SJCRH30 (cell line): Measurements from ENCODE around the gene HEATR1. TPM values are rescaled to one million over a fixed set of nuclear protein-coding genes. Genes with fewer than 3 reads are reported as not detected.
"Not testable (repeated sequence)": the region's sequence is repeated elsewhere in the genome, so short reads cannot be mapped to it uniquely, and the experiment has no call there.

Experiments used
- DNase-seq, 2 experiments: peaks; one replicate each; pipeline ENCODE4 v3.0.0-alpha.2; 2015 to 2020
- H3K27ac ChIP-seq: fragments of 250-450 bp; sonication (Bioruptor Pico); 2 replicates; pipeline ENCODE4 v1.5.1; 2020; ENCODE audit warnings: mild to moderate bottlenecking, moderate library complexity
- H3K27me3 ChIP-seq: fragments of 250-450 bp; sonication (Bioruptor Pico); 2 replicates; pipeline ENCODE4 v1.5.1; 2020; ENCODE audit warnings: mild to moderate bottlenecking, moderate library complexity
- H3K36me3 ChIP-seq: fragments of 250-450 bp; sonication (Bioruptor Pico); 2 replicates; pipeline ENCODE4 v1.5.1; 2020; ENCODE audit warnings: mild to moderate bottlenecking, moderate library complexity
- H3K4me1 ChIP-seq: fragments of 250-450 bp; sonication (Bioruptor Pico); 2 replicates; pipeline ENCODE4 v1.5.1; 2020; ENCODE audit warnings: mild to moderate bottlenecking, moderate library complexity
- H3K4me3 ChIP-seq: fragments of 250-450 bp; sonication (Bioruptor Pico); 2 replicates; pipeline ENCODE4 v1.5.1; 2020; ENCODE audit warnings: mild to moderate bottlenecking, moderate library complexity
- H3K9me3 ChIP-seq: fragments of 250-450 bp; sonication (Bioruptor Pico); replicated peaks from 2 replicates; pipeline ENCODE4 v1.5.1; 2020; ENCODE audit warnings: mild to moderate bottlenecking, moderate library complexity
- total RNA-seq: library from RNA; depleted of rRNA; stranded (reverse); fragments of >200 nt; shearing (Covaris generic); gene quantifications from 2 replicates; pipeline ENCODE4 v1.2.3, GENCODE V29; 2014

The HEATR1 gene
- total RNA-seq, 1 experiment from 2014 or later, result 55.1 TPM

- Histone ChIP-seq H3K36me3 (no peaks in the 10 kb centered on the region), H3K4me1 (peaks cover 25% of the 10 kb centered on the region), H3K27ac (no peak overlapping the region; the same call in 1 of the 2 replicates), H3K4me3 (no peak overlapping the region), H3K27me3 (no peaks in the 10 kb centered on the region), H3K9me3 (no peaks in the 10 kb centered on the region)
- DNase-seq, result no peak
Observed at GRCh38 chr1:236518322-236518721, 86.0 kb downstream of the HEATR1 start.

- no peaks in the 10 kb centered on the region for H3K36me3 ChIP-seq
- DNase-seq, result peak in 1 of 2 experiments; percentile 59
- peak overlapping the region; percentile 27 for H3K4me3 ChIP-seq
- no peaks in the 10 kb centered on the region for H3K27me3 ChIP-seq
- H3K4me1 ChIP-seq, result peaks cover 25% of the 10 kb centered on the region
- peak overlapping the region; percentile 81 for H3K27ac ChIP-seq
- H3K9me3 ChIP-seq, result no peaks in the 10 kb centered on the region
Observed at GRCh38 chr1:236516929-236517704, 87.2 kb downstream of the HEATR1 start.

- no peaks in the 10 kb centered on the region for H3K36me3 ChIP-seq
- peak overlapping the region; percentile 81 for H3K27ac ChIP-seq
- DNase-seq, result peak; percentile 86 to 94
- no peak overlapping the region for H3K4me3 ChIP-seq
- peaks cover 25% of the 10 kb centered on the region for H3K4me1 ChIP-seq
- H3K9me3 ChIP-seq, result no peaks in the 10 kb centered on the region
- no peaks in the 10 kb centered on the region for H3K27me3 ChIP-seq
Observed at GRCh38 chr1:236515443-236515958, 88.8 kb downstream of the HEATR1 start.

GRCh38 chr1:236514703-236515442 lies 89.4 kb downstream of the HEATR1 start:
- H3K9me3 ChIP-seq, result no peaks in the 10 kb centered on the region
- peaks cover 25% of the 10 kb centered on the region for H3K4me1 ChIP-seq
- H3K36me3 ChIP-seq, result no peaks in the 10 kb centered on the region
- no peak overlapping the region for H3K4me3 ChIP-seq
- H3K27me3 ChIP-seq, result no peaks in the 10 kb centered on the region
- DNase-seq, result peak in 1 of 2 experiments; percentile 73
- peak overlapping the region; percentile 81 for H3K27ac ChIP-seq

GRCh38 chr1:236511735-236512418 lies 92.4 kb downstream of the HEATR1 start:
- no peaks in the 10 kb centered on the region for H3K27me3 ChIP-seq
- H3K4me3 ChIP-seq, result no peak overlapping the region
- H3K36me3 ChIP-seq, result no peaks in the 10 kb centered on the region
- peaks cover 24% of the 10 kb centered on the region for H3K4me1 ChIP-seq
- no peak for DNase-seq
- H3K9me3 ChIP-seq, result no peaks in the 10 kb centered on the region
- no peak overlapping the region for H3K27ac ChIP-seq

DNA sequence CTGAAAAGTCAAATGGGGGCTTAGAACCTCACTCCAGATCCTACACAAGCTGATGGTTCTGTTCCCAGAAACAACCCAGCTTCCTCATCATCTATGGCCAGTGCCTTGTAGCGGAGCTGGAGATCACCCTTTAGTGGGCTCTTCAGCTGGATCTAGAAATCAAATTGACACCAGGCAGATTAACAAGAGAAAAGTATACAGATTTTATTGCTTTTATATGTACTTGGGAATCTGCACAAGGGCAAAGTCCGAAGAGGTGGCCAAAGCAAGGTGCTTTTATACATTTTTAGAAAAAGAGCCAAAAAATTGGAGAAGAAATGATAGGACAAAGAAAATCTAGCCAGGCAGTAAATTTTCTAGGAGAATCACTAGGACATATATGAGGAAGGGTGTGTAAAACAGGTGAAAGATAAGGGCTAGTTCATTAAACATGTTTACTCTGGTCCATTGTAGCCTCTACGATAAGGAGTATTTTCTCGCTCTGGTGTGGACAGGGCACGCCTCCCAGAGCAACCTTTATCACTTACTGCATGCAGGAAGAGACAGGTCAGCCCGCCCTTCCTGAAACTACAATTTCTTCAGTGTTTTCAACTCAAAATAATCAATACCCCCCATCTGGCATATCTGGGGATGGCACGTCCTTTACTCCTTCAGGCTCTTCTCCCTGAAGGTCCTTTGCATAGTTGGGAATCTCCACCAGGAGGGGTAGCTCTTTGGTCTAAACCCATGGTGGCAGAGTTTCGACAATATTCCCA lies 94.5 kb downstream of the HEATR1 start:
- no peak overlapping the region for H3K4me3 ChIP-seq
- peaks cover 6% of the 10 kb centered on the region for H3K4me1 ChIP-seq
- DNase-seq, result no peak
- H3K27ac ChIP-seq, result no peak overlapping the region
- no peaks in the 10 kb centered on the region for H3K27me3 ChIP-seq
- H3K9me3 ChIP-seq, result no peaks in the 10 kb centered on the region
- no peaks in the 10 kb centered on the region for H3K36me3 ChIP-seq

DNA sequence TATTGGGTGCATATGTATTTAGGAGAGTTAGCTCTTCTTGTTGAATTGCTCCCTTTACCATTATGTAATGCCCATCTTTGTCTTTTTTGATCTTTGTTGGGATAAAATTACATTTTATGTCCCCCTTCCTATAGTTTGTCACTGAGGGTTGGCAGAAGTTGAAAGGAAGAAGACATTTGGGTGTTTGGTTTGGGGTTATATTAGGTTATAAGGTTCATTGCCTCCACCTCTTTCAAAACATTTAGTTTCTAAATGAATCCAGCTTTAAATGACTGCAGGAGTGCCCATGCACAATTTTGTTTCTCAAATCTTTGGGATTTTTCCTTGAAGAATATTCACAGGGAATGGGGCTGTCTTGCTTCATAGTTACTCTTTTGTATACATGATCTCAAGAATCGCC lies 95.1 kb downstream of the HEATR1 start:
- no peaks in the 10 kb centered on the region for H3K27me3 ChIP-seq
- H3K4me3 ChIP-seq, result no peak overlapping the region
- peaks cover 4% of the 10 kb centered on the region; the same call in 1 of the 2 replicates for H3K4me1 ChIP-seq

GRCh38 chr1:236508593-236509027 lies 95.7 kb downstream of the HEATR1 start:
- H3K4me1 ChIP-seq, result peaks cover 4% of the 10 kb centered on the region; the same call in 1 of the 2 replicates
- H3K36me3 ChIP-seq, result no peaks in the 10 kb centered on the region
- no peak for DNase-seq
- no peak overlapping the region for H3K4me3 ChIP-seq
- H3K27me3 ChIP-seq, result no peaks in the 10 kb centered on the region
- no peaks in the 10 kb centered on the region for H3K9me3 ChIP-seq
- H3K27ac ChIP-seq, result no peak overlapping the region

More for the DNA sequence above, 95.1 kb downstream of the HEATR1 start:
- H3K27ac ChIP-seq, result no peak overlapping the region
- H3K9me3 ChIP-seq, result no peaks in the 10 kb centered on the region
- no peak for DNase-seq
- no peaks in the 10 kb centered on the region for H3K36me3 ChIP-seq

DNA sequence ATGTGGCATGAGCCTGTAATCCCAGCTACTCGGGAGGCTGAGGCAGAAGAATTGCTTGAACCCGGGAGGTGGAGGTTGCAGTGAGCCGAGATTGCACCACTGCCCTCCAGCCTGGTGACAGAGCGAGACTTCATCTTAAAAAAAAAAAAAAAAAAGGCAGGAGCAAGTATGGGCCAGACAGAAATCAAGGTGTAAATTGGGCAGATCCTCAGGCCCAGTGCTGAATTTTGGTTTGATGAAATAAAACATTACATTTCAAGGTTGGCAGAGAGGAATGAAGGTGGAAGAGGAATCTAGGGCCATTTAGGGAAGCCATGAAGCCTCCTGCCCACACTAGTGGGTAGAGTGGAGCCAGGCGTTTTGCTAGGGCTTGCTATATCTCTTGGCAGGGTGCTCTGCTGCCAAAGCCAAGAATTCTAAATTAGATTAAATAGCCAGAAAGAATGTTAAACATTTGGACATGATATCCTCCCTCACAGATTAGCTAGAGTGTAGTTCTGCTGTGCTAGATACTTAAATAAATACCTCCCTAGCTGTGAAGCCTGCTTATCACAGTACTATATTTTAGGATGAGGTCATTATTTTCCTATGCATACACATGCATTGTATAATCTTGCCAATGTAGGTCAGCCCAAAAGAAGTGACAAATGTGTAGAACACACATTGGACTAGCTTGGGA lies 97.2 kb downstream of the HEATR1 start:
- Histone ChIP-seq H3K27ac (no peak overlapping the region; the same call in 1 of the 2 replicates), H3K27me3 (no peaks in the 10 kb centered on the region), H3K9me3 (no peaks in the 10 kb centered on the region), H3K4me3 (no peak overlapping the region), H3K4me1 (peaks cover 8% of the 10 kb centered on the region; the same call in 1 of the 2 replicates), H3K36me3 (no peaks in the 10 kb centered on the region)
- peak in 1 of 2 experiments; percentile 37 for DNase-seq

DNA sequence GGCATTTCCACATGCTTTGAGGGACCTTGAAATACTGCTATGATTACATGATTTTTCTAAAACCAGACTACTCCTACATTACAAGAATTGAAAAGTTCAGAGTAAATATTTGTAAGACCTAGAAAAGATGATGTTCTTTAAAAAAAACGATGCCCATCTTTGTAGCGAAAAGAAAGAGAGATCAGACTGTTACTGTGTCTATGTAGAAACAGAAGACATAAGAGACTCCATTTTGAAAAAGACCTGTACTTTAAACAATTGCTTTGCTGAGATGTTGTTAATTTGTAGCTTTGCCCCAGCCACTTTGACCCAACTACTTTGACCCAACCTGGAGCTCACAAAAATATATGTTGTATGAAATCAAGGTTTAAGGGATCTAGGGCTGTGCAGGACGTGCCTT lies 100.0 kb downstream of the HEATR1 start:
- DNase-seq, H3K9me3 ChIP-seq, H3K27ac ChIP-seq, H3K27me3 ChIP-seq, H3K4me3 ChIP-seq, H3K36me3 ChIP-seq, H3K4me1 ChIP-seq: not testable (repeated sequence)

DNA sequence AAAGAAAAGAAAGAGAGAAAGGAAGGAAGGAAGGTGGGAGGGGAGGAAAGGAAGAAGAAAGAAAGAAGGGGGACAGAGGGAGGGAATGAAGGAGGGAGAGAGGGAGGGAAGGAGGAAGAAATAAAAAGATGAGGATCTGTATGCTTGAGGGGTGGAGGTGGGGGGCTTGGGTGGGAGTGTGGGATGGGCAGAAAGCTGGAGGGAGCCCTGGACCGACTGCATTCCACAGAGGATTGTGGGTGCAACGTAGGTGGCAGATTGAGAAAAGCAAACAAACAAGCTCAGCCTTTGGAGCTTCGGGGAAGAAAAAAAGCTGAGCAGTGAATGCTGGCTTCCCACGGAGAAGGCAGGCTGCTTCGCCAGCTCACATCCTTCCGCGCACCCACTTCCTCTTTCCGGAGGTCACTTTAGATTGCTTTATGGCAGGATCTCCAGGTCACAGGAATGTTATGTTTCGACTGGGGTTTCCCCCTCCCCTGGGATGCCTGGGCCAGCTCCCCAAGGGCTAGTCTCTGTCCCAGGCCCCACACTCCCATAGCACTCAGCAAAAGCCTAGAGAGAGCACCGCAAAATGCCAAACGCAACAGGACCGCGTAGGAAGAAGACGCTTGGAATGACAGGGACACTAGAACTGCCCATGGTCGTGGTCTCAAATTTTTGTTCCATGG lies 101.2 kb downstream of the HEATR1 start:
- DNase-seq, result peak; percentile 79 to 84
- H3K27ac ChIP-seq, result peak overlapping the region; percentile 79
- H3K4me3 ChIP-seq, result peak overlapping the region; percentile 45
- no peaks in the 10 kb centered on the region for H3K27me3 ChIP-seq
- H3K9me3 ChIP-seq, result no peaks in the 10 kb centered on the region
- no peaks in the 10 kb centered on the region for H3K36me3 ChIP-seq
- H3K4me1 ChIP-seq, result peaks cover 8% of the 10 kb centered on the region; the same call in 1 of the 2 replicates

- H3K27ac ChIP-seq, result peak overlapping the region; percentile 79; the same call in 1 of the 2 replicates
- peak in 1 of 2 experiments; percentile 31 for DNase-seq
- no peaks in the 10 kb centered on the region for H3K36me3 ChIP-seq
Observed at GRCh38 chr1:236502579-236502971, 101.7 kb downstream of the HEATR1 start.

DNA sequence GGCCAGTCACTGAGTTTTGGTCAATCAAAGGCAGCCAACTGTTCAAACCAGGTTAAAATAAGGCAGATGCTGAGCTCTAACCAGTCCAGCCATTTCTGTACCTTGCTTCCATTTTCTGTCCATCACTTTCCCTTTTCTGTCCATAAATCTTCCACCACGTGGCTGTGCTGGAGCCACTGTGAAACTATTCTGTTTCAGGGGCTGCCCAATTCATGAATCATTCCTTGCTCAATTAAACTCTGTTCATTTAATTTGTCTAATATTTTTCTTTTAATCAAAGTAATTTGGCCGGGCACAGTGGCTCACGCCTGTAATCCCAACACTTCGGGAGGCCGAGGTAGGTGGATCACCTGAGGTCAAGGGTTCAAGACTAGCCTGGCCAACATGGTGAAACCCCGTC lies 103.2 kb downstream of the HEATR1 start:
- no peak for DNase-seq
- Histone ChIP-seq H3K9me3 (no peaks in the 10 kb centered on the region), H3K4me1 (peaks cover 4% of the 10 kb centered on the region; the same call in 1 of the 2 replicates), H3K36me3 (no peaks in the 10 kb centered on the region), H3K4me3 (no peak overlapping the region), H3K27ac (no peak overlapping the region), H3K27me3 (no peaks in the 10 kb centered on the region)

More at GRCh38 chr1:236502579-236502971, 101.7 kb downstream of the HEATR1 start:
- Histone ChIP-seq H3K27me3 (no peaks in the 10 kb centered on the region), H3K4me1 (peaks cover 6% of the 10 kb centered on the region; the same call in 1 of the 2 replicates), H3K4me3 (peak overlapping the region; percentile 45), H3K9me3 (no peaks in the 10 kb centered on the region)
